Breast epithelium (tissue), 3 donors: ENCODE results near the gene SPOP.

ENCODE experiments used
- POLR2A ChIP-seq: fragments of 450-650 bp; IDR thresholded peaks from one replicate; pipeline ENCODE4 v1.6.1; 2016; ENCODE audit warnings: antibody characterized with exemption, mild to moderate bottlenecking, moderate library complexity
- POLR2AphosphoS5 ChIP-seq, 3 donors: sonication (generic); formaldehyde crosslinking; IDR thresholded peaks; one replicate each; pipeline ENCODE4 v1.6.1; 2017; ENCODE audit warnings: antibody characterized with exemption in 3 of 3
- TF ChIP-seq, protein P1 (sequence below), 3 donors: fragments of 450-650 bp; IDR thresholded peaks; one replicate each; pipeline ENCODE4 v1.5.1; 2016 to 2017; ENCODE audit warnings: antibody characterized with exemption in 3 of 3, mild to moderate bottlenecking in 3 of 3, moderate library complexity in 3 of 3

DNA sequence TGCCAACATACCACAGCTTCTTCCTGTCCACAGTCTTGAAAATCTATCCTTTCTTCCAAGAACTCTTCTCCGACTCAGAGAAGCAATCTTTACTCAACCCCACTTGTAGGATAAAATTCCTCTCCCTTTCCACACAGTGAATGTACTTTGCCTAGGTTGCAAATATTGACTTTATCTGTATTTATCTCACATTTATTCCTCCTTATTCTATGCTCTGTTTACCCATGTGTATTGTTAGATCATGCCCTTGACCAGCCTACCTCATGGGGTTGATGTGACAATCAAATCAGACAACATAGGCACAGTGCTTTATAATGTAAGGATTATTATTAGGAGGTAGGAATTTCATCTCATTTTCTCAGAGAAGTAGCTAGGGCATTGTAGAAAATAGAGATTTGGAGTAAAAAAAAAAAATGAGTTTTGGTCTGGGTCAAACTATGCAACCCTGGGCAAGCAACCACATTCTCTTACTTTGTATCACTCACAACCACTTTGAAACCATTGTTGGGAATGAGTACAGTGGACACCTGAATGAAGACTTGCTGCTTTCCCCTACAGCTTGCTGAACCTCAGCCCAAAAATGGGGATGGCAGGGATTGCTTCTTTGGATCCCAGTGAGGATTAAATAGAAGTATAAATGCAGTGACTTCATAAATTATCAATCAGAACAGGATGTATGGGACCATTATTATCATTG lies 38.9 kb upstream of the SPOP start:
- TF ChIP-seq, protein P1, sequence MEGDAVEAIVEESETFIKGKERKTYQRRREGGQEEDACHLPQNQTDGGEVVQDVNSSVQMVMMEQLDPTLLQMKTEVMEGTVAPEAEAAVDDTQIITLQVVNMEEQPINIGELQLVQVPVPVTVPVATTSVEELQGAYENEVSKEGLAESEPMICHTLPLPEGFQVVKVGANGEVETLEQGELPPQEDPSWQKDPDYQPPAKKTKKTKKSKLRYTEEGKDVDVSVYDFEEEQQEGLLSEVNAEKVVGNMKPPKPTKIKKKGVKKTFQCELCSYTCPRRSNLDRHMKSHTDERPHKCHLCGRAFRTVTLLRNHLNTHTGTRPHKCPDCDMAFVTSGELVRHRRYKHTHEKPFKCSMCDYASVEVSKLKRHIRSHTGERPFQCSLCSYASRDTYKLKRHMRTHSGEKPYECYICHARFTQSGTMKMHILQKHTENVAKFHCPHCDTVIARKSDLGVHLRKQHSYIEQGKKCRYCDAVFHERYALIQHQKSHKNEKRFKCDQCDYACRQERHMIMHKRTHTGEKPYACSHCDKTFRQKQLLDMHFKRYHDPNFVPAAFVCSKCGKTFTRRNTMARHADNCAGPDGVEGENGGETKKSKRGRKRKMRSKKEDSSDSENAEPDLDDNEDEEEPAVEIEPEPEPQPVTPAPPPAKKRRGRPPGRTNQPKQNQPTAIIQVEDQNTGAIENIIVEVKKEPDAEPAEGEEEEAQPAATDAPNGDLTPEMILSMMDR (IDR thresholded peaks at IDR 0.05): no peak
- TF ChIP-seq POLR2AphosphoS5 (IDR thresholded peaks at IDR 0.05) (no peak), POLR2A (no peak)
